Measurements from ENCODE around the gene PDK2. TPM values are rescaled to one million over a fixed set of nuclear protein-coding genes. Genes with fewer than 3 reads are reported as not detected.
A peak's percentile ranks its signal among the peaks of the same experiment; 100 is the strongest.

Gene PDK2
- total and polyA plus RNA-seq, 2 donors = 15.9 to 55.0 TPM

GRCh38 chr17:50128441-50129352, 33.5 kb downstream of the PDK2 start:
- Histone ChIP-seq H3K4me3 (ENCODE audit: low read depth, low read length) (peak overlapping the region; percentile 62), H3K4me1 (ENCODE audit: insufficient read depth) (no peaks in the 10 kb centered on the region), H3K27ac (ENCODE audit: low read depth) (no peak overlapping the region), H3K36me3 (ENCODE audit: insufficient read depth) (no peaks in the 10 kb centered on the region)
- 30% methylated on average over 32 of the region's 32 CpGs for WGBS
- DNase-seq (ENCODE audit: extremely low spot score) = no peak

GRCh38 chr17:50129353-50129727, 34.2 kb downstream of the PDK2 start:
- DNase-seq (ENCODE audit: extremely low spot score) = no peak
- Histone ChIP-seq H3K4me1 (ENCODE audit: insufficient read depth) (no peaks in the 10 kb centered on the region), H3K27ac (ENCODE audit: low read depth) (no peak overlapping the region), H3K36me3 (ENCODE audit: insufficient read depth) (no peaks in the 10 kb centered on the region), H3K4me3 (ENCODE audit: low read depth, low read length) (peak overlapping the region; percentile 62)
- WGBS = 2% methylated on average over 31 of the region's 31 CpGs

DNA sequence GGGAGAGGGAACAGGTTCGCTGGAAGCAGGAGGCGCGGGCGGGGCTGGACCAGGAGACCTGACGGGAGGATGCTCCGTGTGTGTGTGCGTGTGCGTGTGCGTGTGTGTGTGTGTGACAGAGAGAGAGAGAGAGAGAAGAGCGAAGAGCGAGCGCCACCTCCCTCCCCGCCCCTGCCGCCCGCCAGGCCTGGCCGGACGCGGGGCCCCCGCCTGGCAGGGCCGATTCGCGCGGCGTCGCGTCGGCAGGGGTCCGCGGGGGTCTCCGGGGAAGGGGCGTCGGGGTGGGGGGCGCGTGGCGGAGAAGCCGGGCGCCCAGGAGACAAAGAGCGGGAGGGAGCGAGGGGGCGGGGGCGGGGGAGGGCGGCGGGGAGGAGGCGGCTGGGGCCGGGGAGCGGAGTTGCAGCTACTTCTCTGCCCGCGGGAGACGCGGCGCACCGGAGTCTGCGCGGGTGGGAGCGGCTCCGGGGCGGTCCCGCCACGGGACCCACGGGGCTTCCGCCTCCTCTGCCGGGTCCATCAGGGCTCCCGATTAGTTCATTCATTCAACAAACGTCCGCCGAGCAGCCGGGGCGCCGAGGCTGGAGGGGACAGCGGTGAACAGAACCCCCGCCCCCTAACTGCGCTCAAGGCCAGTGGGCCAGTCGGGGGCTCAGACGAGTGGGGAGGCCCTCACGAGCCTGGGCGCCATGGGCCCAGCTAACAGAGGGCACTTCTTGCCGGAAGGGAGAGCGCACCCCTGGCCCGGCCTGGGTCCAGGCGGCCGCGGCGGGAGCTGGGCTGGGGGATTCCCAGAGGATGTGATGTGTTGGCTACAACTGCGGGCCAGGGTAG, 34.8 kb downstream of the PDK2 start, which contains the start of gene SAMD14:
Gene SAMD14, minus strand, starts transcription at position 433 of the 831 bp plus-strand sequence. CDS start 5,201 bp downstream, outside the sequence.
- peak within 1 kb of the TSS; percentile 62 for H3K4me3 ChIP-seq (ENCODE audit: low read depth, low read length)
- WGBS = 1% methylated on average over 67 of the region's 84 CpGs
- H3K27ac ChIP-seq (ENCODE audit: low read depth) = no peak within 1 kb of the TSS
- no peaks in the 10 kb centered on the region for H3K4me1 ChIP-seq (ENCODE audit: insufficient read depth)
- DNase-seq (ENCODE audit: extremely low spot score) = no peak
- H3K36me3 ChIP-seq (ENCODE audit: insufficient read depth) = no peaks in the 10 kb centered on the region

- Histone ChIP-seq H3K36me3 (ENCODE audit: insufficient read depth) (peaks cover 5% of the 10 kb centered on the region), H3K4me1 (ENCODE audit: insufficient read depth) (no peaks in the 10 kb centered on the region), H3K4me3 (ENCODE audit: low read depth, low read length) (no peak overlapping the region), H3K27ac (ENCODE audit: low read depth) (no peak overlapping the region)
- WGBS = 60% methylated on average over 19 of the region's 19 CpGs
- DNase-seq (ENCODE audit: extremely low spot score) = no peak
Measured at GRCh38 chr17:50130559-50131305, 35.6 kb downstream of the PDK2 start.

DNA sequence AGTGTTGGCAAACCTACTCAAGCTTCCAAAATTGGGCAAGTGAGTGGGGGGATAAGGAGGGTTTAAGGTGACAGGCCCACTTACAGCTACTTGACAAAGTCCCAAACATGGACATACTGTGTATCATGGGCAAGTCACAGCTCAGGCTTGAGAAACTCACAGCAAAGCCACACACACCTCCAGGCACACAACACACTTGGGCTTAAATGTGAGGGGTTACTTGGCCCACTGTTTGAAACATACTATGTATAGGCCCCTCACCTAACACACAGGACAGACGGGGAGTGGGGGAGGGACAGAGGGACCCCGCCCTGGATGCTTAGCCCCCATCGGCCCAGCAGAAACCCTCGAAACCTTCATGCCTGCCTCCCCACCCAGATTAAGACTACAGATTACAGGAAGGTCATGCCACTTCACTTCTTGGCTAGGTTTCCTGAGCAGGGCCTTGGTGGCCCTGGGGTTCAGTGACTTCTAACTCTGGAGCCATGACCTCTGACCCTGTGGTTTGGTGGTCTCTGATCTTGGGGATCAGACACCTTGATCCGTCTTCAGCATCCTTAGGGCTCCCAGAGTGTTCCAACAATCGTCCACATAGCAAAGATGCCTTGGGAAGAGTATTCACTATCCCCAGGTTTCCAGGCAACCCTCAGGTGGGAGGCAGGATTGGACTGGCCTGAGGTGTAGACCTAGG, 37.1 kb downstream of the PDK2 start:
- no peaks in the 10 kb centered on the region for H3K4me1 ChIP-seq (ENCODE audit: insufficient read depth)
- 87% methylated on average over 6 of the region's 6 CpGs for WGBS
- H3K36me3 ChIP-seq (ENCODE audit: insufficient read depth) = peaks cover 5% of the 10 kb centered on the region
- no peak overlapping the region for H3K4me3 ChIP-seq (ENCODE audit: low read depth, low read length)
- no peak overlapping the region for H3K27ac ChIP-seq (ENCODE audit: low read depth)
- DNase-seq (ENCODE audit: extremely low spot score) = no peak

DNA sequence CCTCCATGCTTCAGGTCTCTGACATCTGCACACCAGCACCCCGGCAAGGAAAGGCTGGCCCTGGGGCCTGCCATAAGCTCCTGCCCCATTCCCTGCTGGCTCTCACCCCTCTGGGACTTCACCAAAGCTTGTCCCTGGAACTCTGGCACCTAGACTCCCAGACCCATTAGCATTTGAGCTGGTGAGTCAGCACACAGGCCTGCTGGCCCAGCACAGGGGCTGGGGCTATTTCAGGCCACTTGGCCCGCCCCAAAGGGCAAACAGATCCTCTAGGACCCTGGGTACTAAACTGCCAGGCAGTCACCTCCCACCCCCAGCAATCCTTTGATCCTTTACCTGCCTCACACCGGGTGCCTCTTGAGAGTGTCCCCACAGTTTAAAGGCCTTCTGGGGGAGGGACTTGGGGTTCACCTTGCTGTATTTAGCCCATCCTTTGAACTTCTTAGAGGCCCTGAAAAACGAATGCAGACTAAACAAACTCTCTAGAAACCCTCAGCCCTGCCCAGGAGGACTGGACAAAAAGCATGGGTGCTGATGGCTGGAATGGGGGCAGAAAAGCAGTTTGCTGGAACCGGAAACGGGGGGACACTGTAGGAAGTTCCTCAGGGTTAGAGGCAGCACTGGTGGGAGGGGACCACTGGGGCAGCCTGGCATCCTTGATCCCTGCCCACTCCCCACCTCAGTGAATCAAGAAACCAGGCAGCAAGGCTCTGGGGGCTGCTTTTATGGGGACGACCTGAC, 38.0 kb downstream of the PDK2 start:
- Histone ChIP-seq H3K27ac (ENCODE audit: low read depth) (no peak overlapping the region), H3K4me1 (ENCODE audit: insufficient read depth) (no peaks in the 10 kb centered on the region), H3K36me3 (ENCODE audit: insufficient read depth) (peaks cover 5% of the 10 kb centered on the region), H3K4me3 (ENCODE audit: low read depth, low read length) (no peak overlapping the region)
- WGBS = 37% methylated on average over 7 of the region's 7 CpGs
- no peak for DNase-seq (ENCODE audit: extremely low spot score)

GRCh38 chr17:50133769-50134099, 38.6 kb downstream of the PDK2 start:
- Histone ChIP-seq H3K4me3 (ENCODE audit: low read depth, low read length) (no peak overlapping the region), H3K4me1 (ENCODE audit: insufficient read depth) (no peaks in the 10 kb centered on the region), H3K27ac (ENCODE audit: low read depth) (no peak overlapping the region), H3K36me3 (ENCODE audit: insufficient read depth) (peaks cover 9% of the 10 kb centered on the region)
- DNase-seq (ENCODE audit: extremely low spot score) = no peak
- WGBS = 25% methylated on average over 16 of the region's 16 CpGs

DNA sequence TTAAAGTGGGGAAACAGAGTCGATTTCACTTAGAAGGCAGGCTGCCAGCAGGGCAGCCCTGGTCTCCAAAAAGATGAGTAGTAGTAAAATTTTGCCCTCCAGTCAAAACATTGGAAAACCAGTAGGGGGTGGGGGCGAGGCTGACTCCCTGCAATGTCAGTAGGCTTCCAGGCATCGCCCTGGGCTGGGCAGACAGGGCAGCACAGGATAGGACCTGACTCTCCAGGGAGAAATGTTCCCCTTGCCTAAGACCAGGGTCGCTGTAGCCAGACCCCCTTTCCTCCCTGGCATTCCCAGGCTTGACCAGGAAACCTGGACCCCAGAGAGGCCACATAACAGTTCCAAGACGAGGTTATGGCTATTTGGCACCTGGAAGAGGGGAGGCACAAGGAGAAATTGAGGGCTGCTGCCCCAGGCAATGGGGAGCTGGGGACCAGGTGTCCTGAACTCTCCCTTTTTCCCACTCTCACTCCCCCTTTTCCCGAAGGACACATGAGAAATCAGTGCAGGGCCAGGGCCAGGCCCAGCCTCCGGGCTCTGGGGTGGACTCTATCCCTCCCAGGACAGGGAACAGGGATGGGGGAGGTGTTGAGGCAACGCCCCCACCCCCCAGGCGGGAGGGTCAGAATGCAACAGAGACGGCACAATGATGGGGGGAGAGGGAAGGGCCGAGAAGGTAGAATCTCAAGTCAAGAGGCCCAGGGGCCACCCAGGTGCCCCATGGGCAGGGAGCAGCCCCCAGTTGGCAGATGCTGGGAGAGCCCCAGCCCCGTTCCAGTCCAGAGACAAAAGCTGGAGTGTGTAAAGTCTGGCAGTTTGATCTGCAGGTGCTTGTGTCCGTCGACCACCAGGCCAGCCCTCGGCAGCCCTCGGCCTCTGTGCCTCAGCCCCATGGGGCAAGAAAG, 39.3 kb downstream of the PDK2 start:
- no peak overlapping the region for H3K4me3 ChIP-seq (ENCODE audit: low read depth, low read length)
- H3K36me3 ChIP-seq (ENCODE audit: insufficient read depth) = peaks cover 9% of the 10 kb centered on the region
- no peaks in the 10 kb centered on the region for H3K4me1 ChIP-seq (ENCODE audit: insufficient read depth)
- WGBS = 65% methylated on average over 16 of the region's 16 CpGs
- no peak overlapping the region for H3K27ac ChIP-seq (ENCODE audit: low read depth)
- DNase-seq (ENCODE audit: extremely low spot score) = no peak

DNA sequence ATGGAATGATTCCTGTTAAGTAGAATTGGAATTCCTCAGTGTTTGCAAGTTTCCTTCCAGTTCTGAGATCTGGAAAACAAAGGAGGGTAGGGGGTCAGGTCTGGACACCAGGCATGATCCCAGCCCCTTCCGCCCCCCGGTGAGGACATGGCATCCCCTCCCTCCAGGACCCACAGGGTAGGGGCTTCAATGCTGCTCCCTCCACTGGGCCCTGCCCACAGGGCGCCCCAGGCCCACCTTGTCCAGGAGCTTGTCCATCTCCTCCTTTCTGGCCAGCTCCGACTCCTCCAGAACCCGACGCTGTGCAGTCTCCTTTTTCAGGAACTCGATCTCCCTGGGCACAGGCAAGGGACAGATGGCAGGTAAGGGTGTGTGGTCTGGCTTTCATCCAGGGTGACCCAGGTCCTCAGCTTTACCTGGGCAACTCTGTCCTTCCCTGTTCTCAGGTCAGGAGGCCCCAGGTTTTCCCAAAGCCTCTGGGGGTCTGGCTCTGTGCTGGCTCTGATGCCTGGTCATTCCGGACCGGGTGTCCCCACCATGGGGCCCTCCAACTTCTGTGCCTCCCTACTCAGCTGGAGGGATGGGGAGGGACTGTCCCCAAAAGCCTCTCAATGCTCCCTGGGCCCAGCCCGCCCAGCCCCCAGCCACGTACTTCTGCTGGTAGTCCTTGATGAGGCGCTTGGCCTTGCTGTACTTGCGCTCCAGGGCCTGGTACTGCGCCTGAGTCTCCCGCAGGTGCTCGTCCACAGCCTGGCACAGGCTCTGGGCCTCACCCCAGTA, 40.4 kb downstream of the PDK2 start:
- H3K27ac ChIP-seq (ENCODE audit: low read depth) = no peak overlapping the region
- peaks cover 9% of the 10 kb centered on the region for H3K36me3 ChIP-seq (ENCODE audit: insufficient read depth)
- DNase-seq (ENCODE audit: extremely low spot score) = no peak
- H3K4me3 ChIP-seq (ENCODE audit: low read depth, low read length) = no peak overlapping the region
- no peaks in the 10 kb centered on the region for H3K4me1 ChIP-seq (ENCODE audit: insufficient read depth)
- WGBS = 89% methylated on average over 16 of the region's 16 CpGs

DNA sequence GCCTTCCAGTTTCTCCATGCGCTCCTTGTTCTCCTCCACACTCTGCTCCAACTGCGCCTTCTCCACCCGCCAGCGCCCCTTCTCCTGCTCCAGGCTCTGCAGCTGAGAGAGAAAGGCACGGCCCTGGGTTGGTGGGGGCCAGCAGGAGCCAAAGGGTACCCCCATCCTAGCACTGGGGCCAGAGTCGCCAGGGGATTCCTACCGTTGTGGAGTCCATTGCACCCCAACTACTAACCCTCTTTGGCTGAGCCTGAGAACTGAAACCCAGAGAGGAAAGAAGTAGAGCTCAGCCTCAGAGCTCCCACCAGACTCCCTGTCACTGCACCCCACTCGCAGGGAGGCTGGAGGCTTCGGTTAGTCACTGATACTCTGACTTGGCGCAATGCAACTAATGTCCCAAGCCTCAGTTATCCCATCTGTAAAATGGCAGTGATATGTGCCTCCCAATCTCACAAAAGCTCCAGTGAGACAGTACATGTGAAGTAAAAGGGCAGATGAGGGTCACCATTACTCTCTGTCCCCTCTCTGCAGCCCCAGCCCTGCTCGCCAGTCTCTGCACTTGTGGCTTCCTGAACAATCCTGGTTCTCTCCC, 41.0 kb downstream of the PDK2 start:
- WGBS = 93% methylated on average over 11 of the region's 11 CpGs
- H3K36me3 ChIP-seq (ENCODE audit: insufficient read depth) = peaks cover 9% of the 10 kb centered on the region
- H3K27ac ChIP-seq (ENCODE audit: low read depth) = no peak overlapping the region
- no peak overlapping the region for H3K4me3 ChIP-seq (ENCODE audit: low read depth, low read length)
- DNase-seq (ENCODE audit: extremely low spot score) = no peak
- no peaks in the 10 kb centered on the region for H3K4me1 ChIP-seq (ENCODE audit: insufficient read depth)

DNA sequence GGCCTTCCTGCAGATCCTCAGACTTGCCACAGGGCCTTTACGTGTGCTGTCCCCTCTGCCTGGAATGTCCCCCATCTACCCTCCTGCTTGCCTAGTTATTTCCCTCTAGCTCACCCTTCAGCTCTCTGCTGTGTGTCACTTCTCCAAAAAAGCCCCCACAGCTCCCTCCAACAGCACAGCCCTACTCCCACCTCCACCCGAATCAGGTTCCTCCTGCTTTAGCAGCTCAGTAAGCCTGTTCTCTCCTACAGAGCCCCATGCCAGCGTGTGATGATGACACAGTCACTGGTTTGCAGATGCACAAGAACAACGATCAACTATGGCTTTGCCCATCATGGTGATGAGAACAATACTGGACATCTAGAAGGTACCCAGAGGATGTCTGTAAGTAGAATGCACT, 41.9 kb downstream of the PDK2 start:
- 89% methylated on average over 4 of the region's 4 CpGs for WGBS
- H3K27ac ChIP-seq (ENCODE audit: low read depth) = no peak overlapping the region
- H3K4me3 ChIP-seq (ENCODE audit: low read depth, low read length) = no peak overlapping the region
- no peak for DNase-seq (ENCODE audit: extremely low spot score)
- no peaks in the 10 kb centered on the region for H3K4me1 ChIP-seq (ENCODE audit: insufficient read depth)
- peaks cover 9% of the 10 kb centered on the region for H3K36me3 ChIP-seq (ENCODE audit: insufficient read depth)

All from urinary bladder (tissue), 4 donors.